Left lung (tissue), 10 donors: ENCODE data around the gene BAG1. TPM values are rescaled to one million over a fixed set of nuclear protein-coding genes. Genes with fewer than 3 reads are reported as not detected.

ENCODE experiments used
- ATAC-seq: fragments of 200-7000 bp; cut with Tn5 transposase; one replicate; pipeline ENCODE4 v1.9.1; 2020; ENCODE audit warnings: moderate library complexity
- DNase-seq, 4 donors: peaks; one replicate each; pipeline ENCODE4 v3.0.0-alpha.2; 2013 to 2020
- H3K27ac ChIP-seq, 2 donors: fragments of 200-600 bp; sonication (generic) in 1 of 2; one replicate each; pipeline versions ENCODE4 v1.5.0 to v1.8.0; 2020 to 2021
- H3K27me3 ChIP-seq, 2 donors: fragments of 200-600 bp; sonication (generic) in 1 of 2; one replicate each; pipeline versions ENCODE4 v1.5.0 to v1.8.0; 2020 to 2021
- H3K36me3 ChIP-seq, 2 donors: fragments of 200-600 bp; sonication (generic) in 1 of 2; one replicate each; pipeline versions ENCODE4 v1.5.0 to v1.8.0; 2020 to 2021
- H3K4me1 ChIP-seq, 2 donors: fragments of 200-600 bp; one replicate each; pipeline ENCODE4 v1.8.0; 2021
- H3K4me3 ChIP-seq, 2 donors: fragments of 200-600 bp; sonication (generic) in 1 of 2; one replicate each; pipeline versions ENCODE4 v1.5.0 to v1.8.0; 2020 to 2021; ENCODE audit warnings: mild to moderate bottlenecking in 1 of 2
- H3K9me3 ChIP-seq, 2 donors: fragments of 200-600 bp; sonication (generic) in 1 of 2; one replicate each; pipeline versions ENCODE4 v1.5.0 to v1.8.0; 2020 to 2021
- intact Hi-C, 2 donors: fragments of 100-400 bp; cut with DNase I; formaldehyde crosslinking; loops; one replicate each; pipeline versions ENCODE4 v1.11.2 to v1.14.2; 2022
- polyA plus RNA-seq, 6 donors: library from polyadenylated mRNA; unstranded; fragments of 120-200 nt; gene quantifications; one replicate each; pipeline ENCODE4 v1.2.1, GENCODE V29; 2013; ENCODE audit not compliant: insufficient read length in 6 of 6
- total RNA-seq, 2 donors: library from RNA; stranded (reverse); fragmentation: NEBNext Ultra II Directional; extraction: Animal tissue kit (Norgen Biotek cat#: 25700); gene quantifications; one replicate each; pipeline ENCODE4 v1.2.1, GENCODE V29; 2021
- TF ChIP-seq, protein P1 (sequence below), 2 donors: fragments of 200-600 bp; sonication (generic) in 1 of 2; IDR thresholded peaks; one replicate each; pipeline versions ENCODE4 v1.5.0 to v1.8.0; 2021; ENCODE audit warnings: antibody characterized with exemption in 2 of 2
- donor health status: DM: no; HTN: yes; CAD: no.
- donor health status: DM: no; HTN: no; CAD: no.

BAG1 gene
- total and polyA plus RNA-seq, 8 donors, result 52.3 to 111 (median 58.1) TPM

DNA sequence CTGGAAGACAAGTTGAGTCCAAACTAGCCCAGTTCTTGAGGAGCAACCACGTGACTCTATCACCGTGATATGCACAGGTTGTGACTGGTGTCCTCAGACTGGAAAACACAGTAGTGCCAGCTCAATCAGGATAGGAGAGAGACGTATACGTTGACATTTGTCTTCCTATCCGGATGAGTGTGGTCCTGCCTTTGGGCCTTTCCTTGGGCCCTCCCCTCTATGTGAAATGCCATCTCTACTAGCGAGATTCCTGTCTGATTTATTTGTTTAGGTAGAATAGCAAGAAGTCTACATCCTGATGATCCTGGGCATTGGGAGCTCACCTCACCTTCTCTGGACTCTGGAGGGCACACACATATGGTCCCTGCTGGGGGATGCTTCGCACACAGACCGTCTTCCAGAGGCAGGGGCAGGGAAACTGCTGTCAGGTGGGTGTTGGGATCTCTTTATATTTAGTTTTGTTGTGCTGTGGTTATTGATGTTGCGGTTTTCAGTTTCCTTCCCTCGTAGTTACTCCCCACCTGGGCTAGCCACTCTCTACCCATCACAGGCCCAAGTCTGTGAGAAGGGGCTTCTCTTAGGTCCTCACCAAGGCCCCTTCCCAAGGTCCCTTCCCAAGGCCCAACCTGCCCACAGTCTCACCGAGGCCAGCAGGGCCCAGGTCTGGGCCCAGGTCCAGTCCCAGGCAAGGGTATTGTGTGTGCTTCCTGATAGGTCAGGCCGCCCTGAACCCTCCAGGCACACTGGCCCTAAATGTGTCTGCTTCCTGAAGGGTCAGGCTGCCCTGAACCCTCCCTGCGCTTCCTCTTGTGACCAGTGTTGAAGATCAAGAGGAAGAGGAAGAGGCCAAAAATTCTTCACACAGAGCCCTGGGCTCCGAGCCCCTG, 43.6 kb downstream of the BAG1 start:
- intact Hi-C loops, result loop anchor here in 1 of 2 donors (10.0 kb wide), 1 partner anchor 136 kb away; no protein-coding TSS in a partner anchor
- DNase-seq, result peak in 1 of 4 donors; percentile 78
- TF ChIP-seq, protein P1, sequence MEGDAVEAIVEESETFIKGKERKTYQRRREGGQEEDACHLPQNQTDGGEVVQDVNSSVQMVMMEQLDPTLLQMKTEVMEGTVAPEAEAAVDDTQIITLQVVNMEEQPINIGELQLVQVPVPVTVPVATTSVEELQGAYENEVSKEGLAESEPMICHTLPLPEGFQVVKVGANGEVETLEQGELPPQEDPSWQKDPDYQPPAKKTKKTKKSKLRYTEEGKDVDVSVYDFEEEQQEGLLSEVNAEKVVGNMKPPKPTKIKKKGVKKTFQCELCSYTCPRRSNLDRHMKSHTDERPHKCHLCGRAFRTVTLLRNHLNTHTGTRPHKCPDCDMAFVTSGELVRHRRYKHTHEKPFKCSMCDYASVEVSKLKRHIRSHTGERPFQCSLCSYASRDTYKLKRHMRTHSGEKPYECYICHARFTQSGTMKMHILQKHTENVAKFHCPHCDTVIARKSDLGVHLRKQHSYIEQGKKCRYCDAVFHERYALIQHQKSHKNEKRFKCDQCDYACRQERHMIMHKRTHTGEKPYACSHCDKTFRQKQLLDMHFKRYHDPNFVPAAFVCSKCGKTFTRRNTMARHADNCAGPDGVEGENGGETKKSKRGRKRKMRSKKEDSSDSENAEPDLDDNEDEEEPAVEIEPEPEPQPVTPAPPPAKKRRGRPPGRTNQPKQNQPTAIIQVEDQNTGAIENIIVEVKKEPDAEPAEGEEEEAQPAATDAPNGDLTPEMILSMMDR (IDR thresholded peaks at IDR 0.05), result no peak
- peak overlapping the region in 1 of 2 donors; percentile 45 for H3K27ac ChIP-seq
- H3K36me3 ChIP-seq, result no peaks in the 10 kb centered on the region
- H3K27me3 ChIP-seq, result no peaks in the 10 kb centered on the region
- H3K9me3 ChIP-seq, result no peaks in the 10 kb centered on the region
- peaks cover 0 to 19% of the 10 kb centered on the region in 2 donors for H3K4me1 ChIP-seq
- H3K4me3 ChIP-seq, result no peak overlapping the region
- peak; percentile 43 for ATAC-seq

DNA sequence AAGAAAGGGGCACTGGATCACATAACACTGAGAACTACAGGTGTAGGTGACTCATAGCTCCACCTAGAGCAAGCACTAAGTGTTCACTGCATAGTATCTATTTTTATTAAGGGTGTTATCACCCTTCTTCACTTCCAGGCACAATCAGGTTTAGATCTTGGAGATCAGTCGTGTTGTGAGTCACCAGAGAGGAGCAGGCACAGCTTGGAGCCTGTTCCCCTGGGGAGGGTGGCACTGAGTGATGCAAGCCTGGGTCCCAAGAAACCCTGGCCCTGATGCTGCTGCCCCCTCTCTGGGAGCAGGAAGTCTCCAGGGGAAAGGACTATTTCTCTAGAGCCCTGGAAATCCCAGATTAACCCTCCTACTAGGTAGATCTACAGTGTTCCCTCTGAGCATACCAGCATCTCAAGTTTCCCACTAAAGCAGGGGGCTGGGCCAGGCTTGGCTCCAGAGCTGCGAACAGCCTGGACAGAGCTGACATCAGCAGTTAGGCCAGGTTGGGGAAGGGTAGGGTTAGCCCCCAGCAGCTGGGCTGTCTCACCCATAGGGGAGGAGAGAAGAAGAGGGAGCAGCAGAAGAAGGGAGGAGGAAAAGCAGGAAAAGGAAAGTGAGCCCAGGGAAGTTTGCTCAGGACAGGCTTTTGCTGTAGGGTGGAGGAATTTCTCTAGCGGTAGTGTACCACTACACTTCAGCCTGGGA, 52.7 kb downstream of the BAG1 start:
- intact Hi-C loops, result no loop called here
- DNase-seq (peak in 1 of 4 donors; percentile 73), ATAC-seq (peak; percentile 77)
- Histone ChIP-seq H3K27me3 (no peaks in the 10 kb centered on the region), H3K36me3 (no peaks in the 10 kb centered on the region), H3K27ac (no peak overlapping the region), H3K4me1 (no peaks in the 10 kb centered on the region), H3K4me3 (no peak overlapping the region), H3K9me3 (no peaks in the 10 kb centered on the region)
- TF ChIP-seq, protein P1 (IDR thresholded peaks at IDR 0.05), result no peak

DNA sequence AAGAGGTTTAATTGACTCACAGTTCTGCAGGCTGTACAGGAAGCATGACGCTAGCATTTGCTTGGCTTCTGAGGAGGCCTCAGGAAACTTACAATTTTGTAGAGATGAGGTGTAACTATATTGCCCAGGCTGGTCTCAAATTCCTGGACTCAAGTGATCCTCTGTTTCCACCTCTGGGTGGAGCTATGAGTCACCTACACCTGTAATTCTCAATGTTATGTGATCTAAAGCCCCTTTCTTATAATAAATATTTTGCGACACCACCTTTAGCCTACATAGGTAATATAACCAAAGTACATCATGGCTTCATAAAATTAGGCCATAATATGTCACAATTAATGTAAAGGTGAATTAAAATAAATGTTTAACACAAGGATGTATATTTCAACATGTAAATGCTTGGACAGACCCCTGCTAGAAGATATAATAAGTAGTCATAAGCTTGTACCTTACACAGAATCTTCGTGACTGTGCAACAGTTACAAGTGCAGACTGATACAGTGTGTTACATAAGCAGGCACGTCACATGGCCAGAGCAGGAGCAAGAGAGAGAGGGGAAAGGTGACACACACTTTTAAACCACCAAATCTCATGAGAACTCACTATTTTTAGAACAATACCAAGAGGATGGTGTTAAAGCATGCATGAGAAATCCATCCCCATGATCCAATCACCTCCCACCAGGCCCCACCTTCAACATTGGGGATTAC, 54.3 kb downstream of the BAG1 start:
- Histone ChIP-seq H3K4me1 (no peaks in the 10 kb centered on the region), H3K27me3 (no peaks in the 10 kb centered on the region), H3K9me3 (no peaks in the 10 kb centered on the region), H3K4me3 (no peak overlapping the region), H3K36me3 (no peaks in the 10 kb centered on the region), H3K27ac (no peak overlapping the region)
- ATAC-seq (no peak), DNase-seq (no peak)
- intact Hi-C loops, result no loop called here
- TF ChIP-seq, protein P1 (IDR thresholded peaks at IDR 0.05), result no peak

DNA sequence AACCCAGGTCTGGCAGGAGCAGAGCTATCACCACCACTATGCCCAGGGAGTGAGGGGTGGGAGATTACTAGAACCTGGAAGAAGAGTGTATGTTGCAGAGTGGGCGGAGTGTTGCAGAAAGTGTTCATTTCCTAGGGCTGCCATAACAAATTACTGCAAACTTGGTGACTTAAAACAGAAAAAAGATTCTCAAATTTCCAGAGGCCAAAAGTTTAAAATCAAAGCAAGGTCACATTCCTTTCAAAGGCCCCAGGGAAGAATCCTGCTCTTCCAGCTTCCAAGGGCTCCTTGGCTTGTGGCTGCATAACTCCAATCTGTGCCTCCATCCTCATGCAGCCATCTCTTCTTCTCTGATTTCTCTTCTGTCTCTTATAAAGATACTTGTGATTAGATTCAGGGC, 55.1 kb downstream of the BAG1 start:
- intact Hi-C loops, result no loop called here
- no peak overlapping the region for H3K27ac ChIP-seq
- DNase-seq (no peak), ATAC-seq (no peak)
- TF ChIP-seq, protein P1 (IDR thresholded peaks at IDR 0.05), result no peak
- no peaks in the 10 kb centered on the region for H3K36me3 ChIP-seq
- H3K4me3 ChIP-seq, result no peak overlapping the region
- no peaks in the 10 kb centered on the region for H3K9me3 ChIP-seq
- H3K27me3 ChIP-seq, result no peaks in the 10 kb centered on the region
- H3K4me1 ChIP-seq, result no peaks in the 10 kb centered on the region
